ENCODE data around the gene TMPRSS11A. TPM values are rescaled to one million over a fixed set of nuclear protein-coding genes. Genes with fewer than 3 reads are reported as not detected.

Gene TMPRSS11A
- total RNA-seq, 1 donor from 2014 or later: not detected

- H3K4me3 Mint-ChIP-seq (ENCODE audit: unreplicated experiment): no peak overlapping the region
- no peak overlapping the region for H3K27ac Mint-ChIP-seq (ENCODE audit: unreplicated experiment)
- no peaks in the 10 kb centered on the region for H3K9me3 Mint-ChIP-seq (ENCODE audit: unreplicated experiment)
- no peak for DNase-seq (ENCODE audit: low spot score)
- H3K36me3 Mint-ChIP-seq (ENCODE audit: low read depth, unreplicated experiment): no peaks in the 10 kb centered on the region
- TF ChIP-seq CTCF (IDR thresholded peaks at IDR 0.05; ENCODE audit: unreplicated experiment): no peak
- H3K27me3 Mint-ChIP-seq (ENCODE audit: unreplicated experiment): peaks cover 2% of the 10 kb centered on the region
- H3K4me1 Mint-ChIP-seq (ENCODE audit: unreplicated experiment): no peaks in the 10 kb centered on the region
Observed at GRCh38 chr4:67983333-67983732, 20.0 kb upstream of the TMPRSS11A start.

GRCh38 chr4:67980512-67980911 is 17.2 kb upstream of the TMPRSS11A start:
- Mint-ChIP-seq H3K27me3 (ENCODE audit: unreplicated experiment) (peaks cover 3% of the 10 kb centered on the region), H3K9me3 (ENCODE audit: unreplicated experiment) (no peaks in the 10 kb centered on the region), H3K36me3 (ENCODE audit: low read depth, unreplicated experiment) (no peaks in the 10 kb centered on the region), H3K27ac (ENCODE audit: unreplicated experiment) (no peak overlapping the region), H3K4me3 (ENCODE audit: unreplicated experiment) (no peak overlapping the region), H3K4me1 (ENCODE audit: unreplicated experiment) (peaks cover 3% of the 10 kb centered on the region)
- TF ChIP-seq CTCF (IDR thresholded peaks at IDR 0.05; ENCODE audit: unreplicated experiment): no peak
- DNase-seq (ENCODE audit: low spot score): no peak

- no peak overlapping the region for H3K27ac Mint-ChIP-seq (ENCODE audit: unreplicated experiment)
- peaks cover 8% of the 10 kb centered on the region for H3K9me3 Mint-ChIP-seq (ENCODE audit: unreplicated experiment)
- TF ChIP-seq CTCF (IDR thresholded peaks at IDR 0.05; ENCODE audit: unreplicated experiment): no peak
- peaks cover 4% of the 10 kb centered on the region for H3K27me3 Mint-ChIP-seq (ENCODE audit: unreplicated experiment)
- DNase-seq (ENCODE audit: low spot score): no peak
- peaks cover 3% of the 10 kb centered on the region for H3K36me3 Mint-ChIP-seq (ENCODE audit: low read depth, unreplicated experiment)
- no peak overlapping the region for H3K4me3 Mint-ChIP-seq (ENCODE audit: unreplicated experiment)
- H3K4me1 Mint-ChIP-seq (ENCODE audit: unreplicated experiment): peaks cover 3% of the 10 kb centered on the region
Observed at GRCh38 chr4:67973608-67974007, 10.3 kb upstream of the TMPRSS11A start.

GRCh38 chr4:67954890-67955289 is 8.4 kb downstream of the TMPRSS11A start:
- no peak overlapping the region for H3K27ac Mint-ChIP-seq (ENCODE audit: unreplicated experiment)
- peaks cover 1% of the 10 kb centered on the region for H3K27me3 Mint-ChIP-seq (ENCODE audit: unreplicated experiment)
- H3K4me1 Mint-ChIP-seq (ENCODE audit: unreplicated experiment): peaks cover 3% of the 10 kb centered on the region
- H3K4me3 Mint-ChIP-seq (ENCODE audit: unreplicated experiment): no peak overlapping the region
- no peak for DNase-seq (ENCODE audit: low spot score)
- no peaks in the 10 kb centered on the region for H3K36me3 Mint-ChIP-seq (ENCODE audit: low read depth, unreplicated experiment)
- H3K9me3 Mint-ChIP-seq (ENCODE audit: unreplicated experiment): no peaks in the 10 kb centered on the region
- no peak for TF ChIP-seq CTCF (IDR thresholded peaks at IDR 0.05; ENCODE audit: unreplicated experiment)

GRCh38 chr4:67941074-67941473 is 22.2 kb downstream of the TMPRSS11A start:
- H3K9me3 Mint-ChIP-seq (ENCODE audit: unreplicated experiment): peaks cover 6% of the 10 kb centered on the region
- no peaks in the 10 kb centered on the region for H3K36me3 Mint-ChIP-seq (ENCODE audit: low read depth, unreplicated experiment)
- H3K4me1 Mint-ChIP-seq (ENCODE audit: unreplicated experiment): peaks cover 5% of the 10 kb centered on the region
- TF ChIP-seq CTCF (IDR thresholded peaks at IDR 0.05; ENCODE audit: unreplicated experiment): no peak
- H3K27ac Mint-ChIP-seq (ENCODE audit: unreplicated experiment): no peak overlapping the region
- no peak overlapping the region for H3K4me3 Mint-ChIP-seq (ENCODE audit: unreplicated experiment)
- no peak for DNase-seq (ENCODE audit: low spot score)
- no peaks in the 10 kb centered on the region for H3K27me3 Mint-ChIP-seq (ENCODE audit: unreplicated experiment)
